GM23248 (cell line): ENCODE results near the gene PARD3B. TPM values are rescaled to one million over a fixed set of nuclear protein-coding genes. Genes with fewer than 3 reads are reported as not detected.

Source experiments
- DNase-seq: peaks from one replicate; pipeline ENCODE4 v3.0.0-alpha.2; 2015
- H2AFZ ChIP-seq: fragments of 200-600 bp; sonication (generic); 2 replicates; pipeline ENCODE4 v1.6.1; 2016; ENCODE audit warnings: antibody characterized with exemption
- H3F3A ChIP-seq: fragments of 200-600 bp; sonication (generic); 2 replicates; pipeline ENCODE4 v1.6.1; 2016; ENCODE audit warnings: mild to moderate bottlenecking, antibody characterized with exemption, mixed run types; ENCODE audit not compliant: insufficient read depth
- H3K27ac ChIP-seq: fragments of 200-600 bp; sonication (generic); 2 replicates; pipeline ENCODE4 v1.5.1; 2016; ENCODE audit warnings: mild to moderate bottlenecking
- H3K27me3 ChIP-seq: fragments of 200-600 bp; sonication (generic); replicated peaks from 2 replicates; pipeline ENCODE4 v1.6.1; 2016; ENCODE audit warnings: mild to moderate bottlenecking; ENCODE audit not compliant: insufficient read depth
- H3K36me3 ChIP-seq: fragments of 200-600 bp; sonication (generic); 2 replicates; pipeline ENCODE4 v1.6.1; 2016; ENCODE audit warnings: low read depth, mild to moderate bottlenecking
- H3K4me1 ChIP-seq: fragments of 200-600 bp; sonication (generic); 2 replicates; pipeline ENCODE4 v1.6.1; 2016; ENCODE audit warnings: mild to moderate bottlenecking; ENCODE audit not compliant: insufficient read depth
- H3K4me2 ChIP-seq: fragments of 200-600 bp; sonication (generic); one replicate; pipeline ENCODE4 v1.6.1; 2016; ENCODE audit warnings: mild to moderate bottlenecking; ENCODE audit not compliant: unreplicated experiment
- H3K4me3 ChIP-seq: fragments of 200-600 bp; sonication (generic); 2 replicates; pipeline ENCODE4 v1.5.1; 2016; ENCODE audit warnings: mild to moderate bottlenecking
- H3K79me2 ChIP-seq: fragments of 200-600 bp; sonication (generic); 2 replicates; pipeline ENCODE4 v1.6.1; 2016; ENCODE audit warnings: mild to moderate bottlenecking; ENCODE audit not compliant: insufficient read depth
- H3K9ac ChIP-seq: fragments of 200-600 bp; sonication (generic); 2 replicates; pipeline ENCODE4 v1.6.1; 2016; ENCODE audit warnings: mild to moderate bottlenecking
- H3K9me2 ChIP-seq: fragments of 200-600 bp; sonication (generic); 2 replicates; pipeline ENCODE4 v1.6.1; 2016; ENCODE audit warnings: mixed run types, mild to moderate bottlenecking, moderate library complexity; ENCODE audit not compliant: insufficient read depth
- H3K9me3 ChIP-seq: fragments of 200-600 bp; sonication (generic); one replicate; pipeline ENCODE4 v1.6.1; 2017; ENCODE audit warnings: low read depth
- H4K20me1 ChIP-seq: fragments of 200-600 bp; sonication (generic); 2 replicates; pipeline ENCODE4 v1.6.0; 2016; ENCODE audit not compliant: insufficient read depth
- EZH2 ChIP-seq: fragments of 200-600 bp; sonication (generic); IDR thresholded peaks from 2 replicates; pipeline ENCODE4 v1.6.1; 2018; ENCODE audit warnings: antibody characterized with exemption, mild to moderate bottlenecking; ENCODE audit not compliant: insufficient read depth, poor library complexity, severe bottlenecking
- EZH2phosphoT487 ChIP-seq: fragments of 200-600 bp; sonication (generic); IDR thresholded peaks from 2 replicates; pipeline ENCODE4 v1.6.1; 2018; ENCODE audit warnings: antibody characterized with exemption, moderate library complexity, mild to moderate bottlenecking, low read depth; ENCODE audit not compliant: insufficient read depth
- WGBS, 2 experiments: methylation state at CpG; one replicate each; pipeline ENCODE4 v1.1.6; 2015 to 2017; ENCODE audit warnings: low lambda C conversion rate in 2 of 2, low coverage in 1 of 2; ENCODE audit errors: missing lambda C conversion rate in 2 of 2; 5-methylcytosine and 5-hydroxymethylcytosine counted together
- in situ Hi-C: fragments of 300-500 bp; cut with MboI; formaldehyde crosslinking; loops from 2 replicates; pipeline ENCODE4 v1.15.0; 2020
- polyA plus RNA-seq: library from polyadenylated mRNA; unstranded; fragments of >200 nt; fragmentation: Nextera tagmentation; extraction: Ambion mirVana; gene quantifications from 2 replicates; pipeline ENCODE4 v1.2.1, GENCODE V29; 2016
- total RNA-seq: library from RNA; depleted of rRNA; stranded (reverse); fragments of >200 nt; shearing (Covaris generic); gene quantifications from 2 replicates; pipeline ENCODE4 v1.2.3, GENCODE V29; 2014

Gene PARD3B
- total and polyA plus RNA-seq, 2 experiments from 2014 or later, result 2.5 to 6.9 TPM

DNA sequence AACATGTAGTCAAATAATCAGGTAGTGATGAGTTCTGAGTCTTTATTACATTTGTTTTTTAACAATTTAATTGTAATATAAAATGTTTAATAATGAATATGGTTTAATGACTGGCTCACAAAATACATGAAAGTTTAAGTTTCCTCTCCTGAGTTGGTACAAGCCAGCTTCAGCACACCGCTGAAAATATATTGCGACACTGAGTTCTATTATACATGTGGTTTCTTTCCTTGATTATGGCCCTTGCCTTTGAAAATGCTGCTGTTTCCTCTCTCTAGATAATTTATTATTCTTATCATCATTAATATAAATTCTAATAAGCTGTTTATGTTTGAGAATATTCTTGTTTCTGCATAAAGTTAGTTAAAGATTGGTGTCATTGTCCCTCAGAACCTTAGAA, 249.3 kb downstream of the PARD3B start:
- 99 to 100% methylated on average over 2 of the region's 2 CpGs for WGBS, 2 experiments
- Histone ChIP-seq H3K9me3 (no peaks in the 10 kb centered on the region), H3K9me2 (no peaks in the 10 kb centered on the region; the same call in 1 of the 2 replicates), H3F3A (peaks cover 9% of the 10 kb centered on the region), H3K9ac (no peak overlapping the region), H3K79me2 (no peaks in the 10 kb centered on the region), H3K36me3 (no peaks in the 10 kb centered on the region), H2AFZ (no peak overlapping the region), H3K4me2 (no peak overlapping the region), H3K4me1 (peaks cover 37% of the 10 kb centered on the region), H3K27ac (no peak overlapping the region), H3K27me3 (no peaks in the 10 kb centered on the region), H4K20me1 (no peaks in the 10 kb centered on the region), H3K4me3 (no peak overlapping the region)
- TF ChIP-seq EZH2phosphoT487, result no peak
- no peak for TF ChIP-seq EZH2
- DNase-seq, result no peak
- in situ Hi-C loops, result no loop called here

DNA sequence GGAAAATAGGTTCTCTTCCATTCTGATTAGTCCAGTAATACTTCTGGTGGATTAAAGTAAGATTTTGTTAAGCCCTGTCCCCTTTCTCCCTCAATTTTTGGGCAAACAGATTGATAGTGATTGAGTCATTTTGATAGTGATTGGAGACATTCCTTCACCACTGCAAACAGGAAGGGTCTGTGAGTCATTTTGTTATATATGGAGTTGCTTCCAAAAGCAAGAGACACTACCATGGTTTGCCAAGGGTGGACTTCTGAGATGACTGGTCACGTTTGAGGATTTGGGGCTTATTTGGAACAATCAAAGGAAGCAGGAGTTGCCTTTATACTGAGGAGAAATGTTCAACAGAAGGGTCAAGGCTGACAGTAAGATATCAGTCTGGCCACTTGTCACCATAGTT, 249.9 kb downstream of the PARD3B start:
- no peak overlapping the region for H3K4me3 ChIP-seq
- H3K9me2 ChIP-seq, result no peaks in the 10 kb centered on the region; the same call in 1 of the 2 replicates
- H3K79me2 ChIP-seq, result no peaks in the 10 kb centered on the region
- peak overlapping the region; percentile 7; the same call in 1 of the 2 replicates for H2AFZ ChIP-seq
- peaks cover 37% of the 10 kb centered on the region for H3K4me1 ChIP-seq
- H3K36me3 ChIP-seq, result no peaks in the 10 kb centered on the region
- H3F3A ChIP-seq, result peaks cover 9% of the 10 kb centered on the region
- no peaks in the 10 kb centered on the region for H3K9me3 ChIP-seq
- H3K4me2 ChIP-seq, result no peak overlapping the region
- peak; percentile 64 for DNase-seq
- H3K27me3 ChIP-seq, result no peaks in the 10 kb centered on the region
- H3K27ac ChIP-seq, result no peak overlapping the region
- 0% methylated on average over 1 of the region's 1 CpG for WGBS, 2 experiments
- TF ChIP-seq EZH2phosphoT487, result no peak
- no peak for TF ChIP-seq EZH2
- in situ Hi-C loops, result no loop called here
- H3K9ac ChIP-seq, result no peak overlapping the region
- no peaks in the 10 kb centered on the region for H4K20me1 ChIP-seq

DNA sequence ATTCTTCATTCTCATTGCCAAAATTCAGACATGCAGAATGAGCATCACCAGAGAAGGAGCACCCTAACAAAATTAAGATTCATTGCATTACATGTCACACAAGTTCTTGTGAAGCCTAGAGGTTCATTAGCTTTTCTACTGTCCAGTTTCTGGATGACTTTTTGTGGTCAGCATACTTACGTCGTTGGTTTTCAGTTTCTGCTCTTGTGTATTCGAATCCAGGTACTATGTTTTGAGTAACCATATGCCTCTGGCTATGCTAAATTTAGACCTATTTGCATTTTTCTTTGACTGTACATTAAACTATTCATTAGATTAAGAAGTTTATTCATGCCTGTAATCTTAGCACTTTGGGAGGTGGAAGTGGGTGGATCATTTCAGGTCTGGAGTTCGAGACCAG, 251.3 kb downstream of the PARD3B start:
- H3K27me3 ChIP-seq, result no peaks in the 10 kb centered on the region
- peaks cover 5% of the 10 kb centered on the region; the same call in 1 of the 2 replicates for H3F3A ChIP-seq
- H4K20me1 ChIP-seq, result no peaks in the 10 kb centered on the region
- no peaks in the 10 kb centered on the region for H3K79me2 ChIP-seq
- 98 to 99% methylated on average over 4 of the region's 4 CpGs for WGBS, 2 experiments
- TF ChIP-seq EZH2 (no peak), EZH2phosphoT487 (no peak)
- H3K27ac ChIP-seq, result no peak overlapping the region
- H2AFZ ChIP-seq, result no peak overlapping the region
- no peaks in the 10 kb centered on the region; the same call in 1 of the 2 replicates for H3K9me2 ChIP-seq
- H3K4me1 ChIP-seq, result peaks cover 27% of the 10 kb centered on the region
- H3K36me3 ChIP-seq, result no peaks in the 10 kb centered on the region
- in situ Hi-C loops, result no loop called here
- H3K9ac ChIP-seq, result no peak overlapping the region
- no peak overlapping the region for H3K4me2 ChIP-seq
- no peak for DNase-seq
- no peak overlapping the region for H3K4me3 ChIP-seq
- H3K9me3 ChIP-seq, result no peaks in the 10 kb centered on the region

DNA sequence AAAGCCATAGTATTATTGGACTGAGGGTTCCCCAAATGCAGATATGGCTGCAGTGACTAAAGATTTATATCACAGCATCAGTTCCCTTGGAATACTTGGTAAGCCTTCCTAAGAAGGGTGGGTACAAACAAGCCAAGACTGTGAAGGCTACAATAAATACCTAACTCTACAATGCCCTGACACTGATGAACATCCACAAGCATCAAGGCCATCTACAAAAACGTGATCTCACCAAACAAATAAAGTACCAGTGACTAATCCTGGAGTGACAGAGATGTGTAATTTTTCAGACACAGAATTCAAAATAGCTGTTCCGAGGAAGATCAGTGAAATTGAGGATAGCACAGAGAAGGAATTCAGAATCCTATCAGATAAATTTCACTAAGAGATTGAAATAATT, 254.5 kb downstream of the PARD3B start:
- H3K9me2 ChIP-seq, result no peaks in the 10 kb centered on the region; the same call in 1 of the 2 replicates
- H3K4me3 ChIP-seq, result no peak overlapping the region
- no peaks in the 10 kb centered on the region for H3K79me2 ChIP-seq
- H3F3A ChIP-seq, result peaks cover 5% of the 10 kb centered on the region; the same call in 1 of the 2 replicates
- H3K9me3 ChIP-seq, result no peaks in the 10 kb centered on the region
- H3K4me1 ChIP-seq, result peaks cover 11% of the 10 kb centered on the region
- no peak overlapping the region for H3K9ac ChIP-seq
- in situ Hi-C loops, result no loop called here
- no peak overlapping the region for H3K27ac ChIP-seq
- H4K20me1 ChIP-seq, result no peaks in the 10 kb centered on the region
- WGBS, 2 experiments, result 76 to 87% methylated on average over 2 of the region's 2 CpGs
- DNase-seq, result no peak
- H3K4me2 ChIP-seq, result no peak overlapping the region
- no peaks in the 10 kb centered on the region for H3K27me3 ChIP-seq
- TF ChIP-seq EZH2, result no peak
- TF ChIP-seq EZH2phosphoT487, result no peak
- no peak overlapping the region for H2AFZ ChIP-seq
- H3K36me3 ChIP-seq, result no peaks in the 10 kb centered on the region

DNA sequence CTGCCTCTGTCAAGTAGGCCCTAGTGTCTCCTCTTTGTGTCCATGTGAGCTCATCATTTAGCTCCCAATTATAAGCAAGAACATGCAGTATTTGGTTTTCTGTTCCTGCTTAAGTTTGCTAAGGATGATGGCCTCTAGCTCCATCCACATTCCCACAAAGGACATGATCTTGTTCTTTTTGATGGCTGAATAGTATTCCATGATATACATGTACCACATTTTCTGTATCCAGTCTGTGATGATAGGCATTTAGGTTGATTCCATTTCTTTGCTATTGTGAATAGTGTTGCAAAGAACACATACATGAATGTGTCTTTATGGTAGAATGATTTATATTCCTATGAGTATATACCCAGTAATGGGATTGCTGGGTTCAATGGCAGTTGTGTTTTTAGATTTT, 263.2 kb downstream of the PARD3B start:
- H4K20me1 ChIP-seq, result no peaks in the 10 kb centered on the region

More for the DNA sequence above, 263.2 kb downstream of the PARD3B start:
- no peak overlapping the region for H3K9ac ChIP-seq
- no peak overlapping the region for H2AFZ ChIP-seq
- no peaks in the 10 kb centered on the region for H3K79me2 ChIP-seq
- H3K9me3 ChIP-seq, result no peaks in the 10 kb centered on the region
- no peaks in the 10 kb centered on the region for H3K36me3 ChIP-seq
- H3K4me3 ChIP-seq, result no peak overlapping the region
- DNase-seq, result no peak
- in situ Hi-C loops, result no loop called here
- H3K4me2 ChIP-seq, result no peak overlapping the region
- no peaks in the 10 kb centered on the region for H3K27me3 ChIP-seq
- TF ChIP-seq EZH2phosphoT487 (no peak), EZH2 (no peak)
- H3F3A ChIP-seq, result no peaks in the 10 kb centered on the region
- no peak overlapping the region for H3K27ac ChIP-seq
- no peaks in the 10 kb centered on the region for H3K9me2 ChIP-seq
- no peaks in the 10 kb centered on the region for H3K4me1 ChIP-seq
